ENCODE measurements around the gene GAD2.

GRCh38 chr10:26310361-26310760, 93.8 kb downstream of the GAD2 start:
- TF ChIP-seq CTCF (IDR thresholded peaks at IDR 0.05; ENCODE audit: low read length) = no peak
- no peak for TF ChIP-seq EZH2 (optimal IDR thresholded peaks at IDR 0.05; ENCODE audit: low read depth, low read length)
- TF ChIP-seq EZH2phosphoT487 (IDR thresholded peaks at IDR 0.05; ENCODE audit: low read length) = no peak
